HG02840 (cell line): Measurements from ENCODE around the gene CLEC4D.
"Not testable (repeated sequence)": the region's sequence is repeated elsewhere in the genome, so short reads cannot be mapped to it uniquely, and the experiment has no call there.

ENCODE experiments used
- ATAC-seq: cut with Tn5 transposase; IDR thresholded peaks from one replicate; pipeline ENCODE4 v1.9.1; 2021; ENCODE audit warnings: mild to moderate bottlenecking, moderate library complexity, moderate number of reproducible peaks; ENCODE audit not compliant: unreplicated experiment, low FRiP score

CLEC4D gene

DNA sequence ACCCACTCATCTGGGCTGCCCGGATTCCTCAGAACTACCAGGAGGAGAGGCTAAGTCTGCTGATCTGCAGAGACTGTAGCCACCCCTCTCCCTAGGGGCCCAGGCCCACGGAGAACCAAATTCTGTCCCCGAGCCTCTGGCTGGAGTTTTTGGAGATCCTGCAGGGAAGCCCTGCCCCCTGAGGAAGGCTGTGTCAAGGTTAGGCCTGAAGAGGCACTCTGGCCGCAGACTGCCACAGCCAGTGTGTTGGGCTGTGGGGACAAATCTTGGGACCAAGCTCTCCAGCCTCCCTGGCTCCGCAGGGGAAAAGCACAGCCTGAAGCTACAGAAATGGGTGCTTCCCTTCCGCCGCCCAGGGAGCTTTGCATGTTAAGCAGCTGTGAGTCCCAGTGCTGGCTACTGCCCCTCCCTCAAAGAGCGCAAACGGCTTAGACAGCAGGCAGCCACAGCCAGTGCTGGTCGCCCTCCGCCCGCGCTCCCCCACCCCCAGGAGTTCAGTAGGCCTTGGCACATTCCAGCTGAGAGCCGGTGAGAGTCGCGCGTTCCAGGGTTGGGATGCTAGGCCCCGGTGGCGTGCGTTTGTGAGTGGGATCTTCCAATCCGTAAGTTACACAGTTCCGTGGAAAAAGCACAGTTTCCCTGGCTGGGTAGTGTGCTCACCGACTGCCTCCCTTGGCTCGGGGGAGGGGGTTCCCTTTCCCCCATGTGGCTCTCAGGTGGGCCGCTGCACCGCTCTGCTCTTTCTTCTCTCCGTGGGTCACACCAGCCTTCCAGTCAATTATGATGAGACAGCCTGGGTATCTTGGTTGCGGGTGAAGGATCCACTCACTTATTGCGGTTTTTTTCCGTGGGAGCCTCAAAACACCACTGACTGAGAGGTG is 14.2 kb downstream of the CLEC4D start:
- no peak for ATAC-seq

- no peak for ATAC-seq
Measured at GRCh38 chr12:8532045-8532444, 18.7 kb downstream of the CLEC4D start.

- ATAC-seq = not testable (repeated sequence)
Measured at GRCh38 chr12:8537820-8538219, 24.5 kb downstream of the CLEC4D start.

GRCh38 chr12:8540831-8541230 is 27.5 kb downstream of the CLEC4D start, which contains the start of gene CLEC4E:
Gene CLEC4E, minus strand, starts transcription at chr12:8540905. Its CDS starts 108 bp downstream, at chr12:8540797.
- ATAC-seq = not testable (repeated sequence)

DNA sequence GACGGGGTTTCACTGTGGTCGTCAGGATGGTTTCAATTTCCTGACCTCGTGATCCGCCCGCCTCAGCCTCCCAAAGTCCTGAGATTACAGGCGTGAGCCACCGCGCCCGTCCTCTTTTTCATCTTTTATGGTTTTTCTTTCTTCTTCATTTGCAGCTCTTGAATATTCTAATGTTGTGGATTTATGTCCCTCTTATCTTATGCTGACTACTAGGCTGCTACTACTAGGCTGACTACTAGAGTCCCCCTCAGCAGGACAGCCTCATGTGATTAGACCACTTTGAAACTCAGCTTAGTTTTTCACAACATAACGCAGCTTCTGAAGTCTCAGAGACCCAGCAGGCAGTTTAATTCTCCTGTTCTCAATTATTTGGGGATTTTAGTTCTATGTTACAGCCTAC is 28.3 kb downstream of the CLEC4D start:
- no peak for ATAC-seq

GRCh38 chr12:8544295-8544694 is 31.0 kb downstream of the CLEC4D start:
- ATAC-seq = no peak

GRCh38 chr12:8546591-8546990 is 33.3 kb downstream of the CLEC4D start:
- no peak for ATAC-seq

- no peak for ATAC-seq
Measured at GRCh38 chr12:8547645-8548044, 34.3 kb downstream of the CLEC4D start.

GRCh38 chr12:8548192-8548591 is 34.9 kb downstream of the CLEC4D start:
- ATAC-seq = no peak

GRCh38 chr12:8549381-8549780 is 36.1 kb downstream of the CLEC4D start:
- ATAC-seq = no peak

- no peak for ATAC-seq
Measured at GRCh38 chr12:8553088-8553627, 39.9 kb downstream of the CLEC4D start.

DNA sequence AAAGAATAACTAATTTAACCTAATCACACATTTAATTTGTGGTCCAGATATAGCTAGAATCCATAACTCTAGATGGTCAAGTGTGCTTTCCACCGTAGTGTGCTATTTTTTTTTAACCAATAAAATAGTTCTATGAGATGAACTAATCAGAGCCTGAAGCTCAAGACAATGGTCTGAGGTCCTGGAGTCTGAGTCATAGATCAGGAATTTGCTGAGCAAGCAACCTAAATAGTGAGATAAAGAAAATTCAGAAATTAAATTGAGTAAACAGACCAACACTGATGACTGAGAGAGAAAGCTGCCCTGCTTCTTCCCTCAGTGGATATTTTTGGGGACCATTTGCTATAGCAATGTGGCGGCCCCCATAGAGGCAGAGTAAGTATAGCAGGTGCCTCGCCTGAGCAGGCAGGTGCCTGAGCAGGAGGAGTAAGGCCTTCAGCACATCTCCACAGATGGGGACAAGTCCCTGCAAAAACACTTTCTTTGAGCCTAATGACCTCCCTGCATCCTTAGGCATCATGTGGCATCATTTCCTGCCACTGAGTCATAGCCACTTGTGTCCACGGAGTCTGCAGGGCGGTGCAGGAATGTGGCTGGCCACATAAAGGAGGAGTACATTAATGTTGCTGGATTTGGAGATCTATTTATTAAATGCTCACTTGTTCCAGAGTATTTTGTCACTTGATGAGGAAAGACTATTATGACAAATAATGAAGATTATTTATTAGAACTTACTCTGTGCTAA is 41.3 kb downstream of the CLEC4D start:
- ATAC-seq = no peak

GRCh38 chr12:8556531-8557097 is 43.3 kb downstream of the CLEC4D start:
- ATAC-seq = no peak

GRCh38 chr12:8559676-8560075 is 46.4 kb downstream of the CLEC4D start:
- no peak for ATAC-seq

DNA sequence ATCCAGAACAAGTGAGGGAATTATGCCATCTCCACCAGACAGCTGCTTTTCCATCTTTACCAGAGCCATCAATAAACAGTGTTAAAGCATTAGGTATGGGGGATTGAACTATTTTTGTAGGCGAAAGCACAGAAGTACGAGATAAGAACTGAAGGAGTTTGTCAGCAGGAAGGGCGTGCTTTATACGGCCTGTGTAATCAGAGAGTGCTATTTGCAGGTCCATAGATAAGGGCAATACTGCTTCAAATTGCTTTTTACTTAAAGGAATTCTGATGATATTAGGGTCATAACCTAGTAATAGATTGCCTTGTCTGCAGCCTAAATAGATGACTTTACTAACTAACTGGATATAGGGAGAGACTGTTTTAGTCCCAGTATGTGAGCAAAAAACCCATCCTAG is 47.7 kb downstream of the CLEC4D start:
- no peak for ATAC-seq

DNA sequence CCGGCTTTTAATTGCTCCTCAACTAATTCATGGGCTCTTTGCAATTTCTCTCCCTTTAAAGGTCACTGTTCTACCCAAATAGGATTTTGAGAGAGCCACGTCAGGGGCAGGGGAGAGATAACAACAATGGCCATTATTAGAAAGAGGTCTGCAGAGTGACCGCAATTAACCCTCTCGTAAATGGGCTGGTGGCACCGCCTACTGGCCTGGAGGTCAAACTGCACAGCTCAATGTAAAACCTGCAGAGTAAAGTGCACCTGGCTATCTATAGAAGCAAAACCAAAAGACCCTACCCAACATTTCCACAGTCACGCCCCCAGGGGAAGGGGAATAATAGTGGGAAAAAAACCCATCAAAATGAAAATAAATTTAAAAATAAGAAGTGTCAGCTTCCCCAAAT is 49.0 kb downstream of the CLEC4D start:
- no peak for ATAC-seq

DNA sequence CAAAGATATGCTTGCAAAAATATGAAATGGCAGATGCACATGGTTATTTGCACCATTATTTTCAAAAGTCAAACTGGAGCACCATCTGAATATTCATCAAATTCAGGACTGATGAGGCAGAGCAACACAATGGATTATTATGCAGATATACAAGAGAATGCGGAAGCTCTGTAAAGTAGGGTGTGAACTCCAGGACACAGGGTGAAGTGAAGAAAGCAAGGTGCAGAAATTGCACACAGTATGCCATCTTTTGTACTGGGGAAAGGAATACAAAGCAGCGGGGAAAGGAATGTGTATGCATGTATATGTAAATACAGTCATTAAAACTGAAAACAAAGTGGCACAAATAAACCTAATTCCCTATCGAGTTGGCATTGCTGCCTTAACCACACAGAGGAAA is 50.1 kb downstream of the CLEC4D start:
- ATAC-seq = no peak

DNA sequence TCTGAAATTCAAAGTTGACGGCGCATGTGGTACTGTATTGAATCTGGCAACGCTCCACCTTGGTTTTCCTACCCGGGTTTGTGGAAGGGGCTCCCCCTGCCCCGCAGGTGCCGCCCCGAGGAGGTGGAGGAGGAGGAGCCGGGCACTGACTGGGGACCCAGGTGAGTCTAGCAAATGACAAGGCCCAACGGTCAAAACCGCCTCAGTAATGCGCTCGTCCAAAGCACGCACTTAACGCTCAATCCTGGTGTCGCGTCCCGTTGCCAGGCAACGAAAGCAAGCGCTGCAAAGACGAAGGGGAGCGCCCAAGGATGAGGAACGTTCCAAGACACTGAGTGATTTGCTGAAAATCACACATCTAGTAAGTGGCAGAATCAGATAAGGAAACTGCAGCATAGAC is 51.4 kb downstream of the CLEC4D start:
- ATAC-seq = no peak

DNA sequence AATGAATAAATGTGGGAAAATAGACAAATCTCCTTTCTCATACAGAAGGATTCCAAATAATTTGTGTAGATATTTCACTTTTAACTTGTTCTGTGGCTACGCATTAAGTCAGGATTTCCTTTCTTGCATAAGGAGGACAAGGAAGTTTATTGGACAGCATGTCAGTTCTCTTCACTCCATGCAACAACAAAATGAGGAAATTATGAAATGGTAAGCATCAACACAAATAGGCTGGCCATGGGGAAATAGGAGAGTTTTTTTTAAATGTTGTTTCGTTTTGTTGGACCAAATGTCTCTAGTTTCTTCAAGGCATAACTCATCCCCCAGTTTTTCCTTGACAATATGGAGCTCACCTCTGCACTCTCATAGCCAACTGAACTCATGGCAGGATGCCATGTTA is 52.7 kb downstream of the CLEC4D start:
- ATAC-seq = not testable (repeated sequence)

- no peak for ATAC-seq
Measured at GRCh38 chr12:8566525-8566924, 53.2 kb downstream of the CLEC4D start.
